ENCODE results near the gene VAV3. TPM values are rescaled to one million over a fixed set of nuclear protein-coding genes. Genes with fewer than 3 reads are reported as not detected.
A peak's percentile ranks its signal among the peaks of the same experiment; 100 is the strongest.

The VAV3 gene
- total and polyA plus RNA-seq, 2 of the 8 experiments (the other 6 are each of a cell fraction or from before 2014, with no cell fraction given), result 2.9 to 7.9 TPM

- TF ChIP-seq, protein P1, sequence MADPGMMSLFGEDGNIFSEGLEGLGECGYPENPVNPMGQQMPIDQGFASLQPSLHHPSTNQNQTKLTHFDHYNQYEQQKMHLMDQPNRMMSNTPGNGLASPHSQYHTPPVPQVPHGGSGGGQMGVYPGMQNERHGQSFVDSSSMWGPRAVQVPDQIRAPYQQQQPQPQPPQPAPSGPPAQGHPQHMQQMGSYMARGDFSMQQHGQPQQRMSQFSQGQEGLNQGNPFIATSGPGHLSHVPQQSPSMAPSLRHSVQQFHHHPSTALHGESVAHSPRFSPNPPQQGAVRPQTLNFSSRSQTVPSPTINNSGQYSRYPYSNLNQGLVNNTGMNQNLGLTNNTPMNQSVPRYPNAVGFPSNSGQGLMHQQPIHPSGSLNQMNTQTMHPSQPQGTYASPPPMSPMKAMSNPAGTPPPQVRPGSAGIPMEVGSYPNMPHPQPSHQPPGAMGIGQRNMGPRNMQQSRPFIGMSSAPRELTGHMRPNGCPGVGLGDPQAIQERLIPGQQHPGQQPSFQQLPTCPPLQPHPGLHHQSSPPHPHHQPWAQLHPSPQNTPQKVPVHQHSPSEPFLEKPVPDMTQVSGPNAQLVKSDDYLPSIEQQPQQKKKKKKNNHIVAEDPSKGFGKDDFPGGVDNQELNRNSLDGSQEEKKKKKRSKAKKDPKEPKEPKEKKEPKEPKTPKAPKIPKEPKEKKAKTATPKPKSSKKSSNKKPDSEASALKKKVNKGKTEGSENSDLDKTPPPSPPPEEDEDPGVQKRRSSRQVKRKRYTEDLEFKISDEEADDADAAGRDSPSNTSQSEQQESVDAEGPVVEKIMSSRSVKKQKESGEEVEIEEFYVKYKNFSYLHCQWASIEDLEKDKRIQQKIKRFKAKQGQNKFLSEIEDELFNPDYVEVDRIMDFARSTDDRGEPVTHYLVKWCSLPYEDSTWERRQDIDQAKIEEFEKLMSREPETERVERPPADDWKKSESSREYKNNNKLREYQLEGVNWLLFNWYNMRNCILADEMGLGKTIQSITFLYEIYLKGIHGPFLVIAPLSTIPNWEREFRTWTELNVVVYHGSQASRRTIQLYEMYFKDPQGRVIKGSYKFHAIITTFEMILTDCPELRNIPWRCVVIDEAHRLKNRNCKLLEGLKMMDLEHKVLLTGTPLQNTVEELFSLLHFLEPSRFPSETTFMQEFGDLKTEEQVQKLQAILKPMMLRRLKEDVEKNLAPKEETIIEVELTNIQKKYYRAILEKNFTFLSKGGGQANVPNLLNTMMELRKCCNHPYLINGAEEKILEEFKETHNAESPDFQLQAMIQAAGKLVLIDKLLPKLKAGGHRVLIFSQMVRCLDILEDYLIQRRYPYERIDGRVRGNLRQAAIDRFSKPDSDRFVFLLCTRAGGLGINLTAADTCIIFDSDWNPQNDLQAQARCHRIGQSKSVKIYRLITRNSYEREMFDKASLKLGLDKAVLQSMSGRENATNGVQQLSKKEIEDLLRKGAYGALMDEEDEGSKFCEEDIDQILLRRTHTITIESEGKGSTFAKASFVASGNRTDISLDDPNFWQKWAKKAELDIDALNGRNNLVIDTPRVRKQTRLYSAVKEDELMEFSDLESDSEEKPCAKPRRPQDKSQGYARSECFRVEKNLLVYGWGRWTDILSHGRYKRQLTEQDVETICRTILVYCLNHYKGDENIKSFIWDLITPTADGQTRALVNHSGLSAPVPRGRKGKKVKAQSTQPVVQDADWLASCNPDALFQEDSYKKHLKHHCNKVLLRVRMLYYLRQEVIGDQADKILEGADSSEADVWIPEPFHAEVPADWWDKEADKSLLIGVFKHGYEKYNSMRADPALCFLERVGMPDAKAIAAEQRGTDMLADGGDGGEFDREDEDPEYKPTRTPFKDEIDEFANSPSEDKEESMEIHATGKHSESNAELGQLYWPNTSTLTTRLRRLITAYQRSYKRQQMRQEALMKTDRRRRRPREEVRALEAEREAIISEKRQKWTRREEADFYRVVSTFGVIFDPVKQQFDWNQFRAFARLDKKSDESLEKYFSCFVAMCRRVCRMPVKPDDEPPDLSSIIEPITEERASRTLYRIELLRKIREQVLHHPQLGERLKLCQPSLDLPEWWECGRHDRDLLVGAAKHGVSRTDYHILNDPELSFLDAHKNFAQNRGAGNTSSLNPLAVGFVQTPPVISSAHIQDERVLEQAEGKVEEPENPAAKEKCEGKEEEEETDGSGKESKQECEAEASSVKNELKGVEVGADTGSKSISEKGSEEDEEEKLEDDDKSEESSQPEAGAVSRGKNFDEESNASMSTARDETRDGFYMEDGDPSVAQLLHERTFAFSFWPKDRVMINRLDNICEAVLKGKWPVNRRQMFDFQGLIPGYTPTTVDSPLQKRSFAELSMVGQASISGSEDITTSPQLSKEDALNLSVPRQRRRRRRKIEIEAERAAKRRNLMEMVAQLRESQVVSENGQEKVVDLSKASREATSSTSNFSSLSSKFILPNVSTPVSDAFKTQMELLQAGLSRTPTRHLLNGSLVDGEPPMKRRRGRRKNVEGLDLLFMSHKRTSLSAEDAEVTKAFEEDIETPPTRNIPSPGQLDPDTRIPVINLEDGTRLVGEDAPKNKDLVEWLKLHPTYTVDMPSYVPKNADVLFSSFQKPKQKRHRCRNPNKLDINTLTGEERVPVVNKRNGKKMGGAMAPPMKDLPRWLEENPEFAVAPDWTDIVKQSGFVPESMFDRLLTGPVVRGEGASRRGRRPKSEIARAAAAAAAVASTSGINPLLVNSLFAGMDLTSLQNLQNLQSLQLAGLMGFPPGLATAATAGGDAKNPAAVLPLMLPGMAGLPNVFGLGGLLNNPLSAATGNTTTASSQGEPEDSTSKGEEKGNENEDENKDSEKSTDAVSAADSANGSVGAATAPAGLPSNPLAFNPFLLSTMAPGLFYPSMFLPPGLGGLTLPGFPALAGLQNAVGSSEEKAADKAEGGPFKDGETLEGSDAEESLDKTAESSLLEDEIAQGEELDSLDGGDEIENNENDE (IDR thresholded peaks at IDR 0.05; ENCODE audit: insufficient replicate concordance, low read length), result no peak
- no peak for TF ChIP-seq CHD2 (IDR thresholded peaks at IDR 0.05; ENCODE audit: low read length)
- TF ChIP-seq, protein P2, sequence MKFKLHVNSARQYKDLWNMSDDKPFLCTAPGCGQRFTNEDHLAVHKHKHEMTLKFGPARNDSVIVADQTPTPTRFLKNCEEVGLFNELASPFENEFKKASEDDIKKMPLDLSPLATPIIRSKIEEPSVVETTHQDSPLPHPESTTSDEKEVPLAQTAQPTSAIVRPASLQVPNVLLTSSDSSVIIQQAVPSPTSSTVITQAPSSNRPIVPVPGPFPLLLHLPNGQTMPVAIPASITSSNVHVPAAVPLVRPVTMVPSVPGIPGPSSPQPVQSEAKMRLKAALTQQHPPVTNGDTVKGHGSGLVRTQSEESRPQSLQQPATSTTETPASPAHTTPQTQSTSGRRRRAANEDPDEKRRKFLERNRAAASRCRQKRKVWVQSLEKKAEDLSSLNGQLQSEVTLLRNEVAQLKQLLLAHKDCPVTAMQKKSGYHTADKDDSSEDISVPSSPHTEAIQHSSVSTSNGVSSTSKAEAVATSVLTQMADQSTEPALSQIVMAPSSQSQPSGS (IDR thresholded peaks at IDR 0.05; ENCODE audit: low read length), result no peak
- TF ChIP-seq, protein P3, sequence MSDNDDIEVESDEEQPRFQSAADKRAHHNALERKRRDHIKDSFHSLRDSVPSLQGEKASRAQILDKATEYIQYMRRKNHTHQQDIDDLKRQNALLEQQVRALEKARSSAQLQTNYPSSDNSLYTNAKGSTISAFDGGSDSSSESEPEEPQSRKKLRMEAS (IDR thresholded peaks at IDR 0.05), result peak; percentile 18; the same call in 1 of the 2 replicates
- no peak for TF ChIP-seq CREB1 (IDR thresholded peaks at IDR 0.05)
These were observed 457 bp downstream of the VAV3 start (continued) for GRCh38 chr1:107964336-107965109.
